IPS DF 4.7 (cell line): ENCODE data around the gene NDUFA12.
"Not testable (repeated sequence)": the region's sequence is repeated elsewhere in the genome, so short reads cannot be mapped to it uniquely, and the experiment has no call there.

ENCODE experiments used
- DNase-seq: peaks from one replicate; pipeline ENCODE4 v3.0.0-alpha.2; 2013; ENCODE audit warnings: low spot score; ENCODE audit errors: extremely low read depth

NDUFA12 gene

GRCh38 chr12:95003213-95003920, at the start of gene NDUFA12:
TSS of gene NDUFA12 (minus strand) at chr12:95003697. CDS start at chr12:95003680, 17 bp downstream.
- DNase-seq, result peak; percentile 90

GRCh38 chr12:95051241-95051640, 47.7 kb upstream of the NDUFA12 start:
- DNase-seq, result no peak

GRCh38 chr12:95037906-95038305, 34.4 kb upstream of the NDUFA12 start:
- no peak for DNase-seq

- no peak for DNase-seq
Observed at GRCh38 chr12:95034750-95035149, 31.3 kb upstream of the NDUFA12 start.

DNA sequence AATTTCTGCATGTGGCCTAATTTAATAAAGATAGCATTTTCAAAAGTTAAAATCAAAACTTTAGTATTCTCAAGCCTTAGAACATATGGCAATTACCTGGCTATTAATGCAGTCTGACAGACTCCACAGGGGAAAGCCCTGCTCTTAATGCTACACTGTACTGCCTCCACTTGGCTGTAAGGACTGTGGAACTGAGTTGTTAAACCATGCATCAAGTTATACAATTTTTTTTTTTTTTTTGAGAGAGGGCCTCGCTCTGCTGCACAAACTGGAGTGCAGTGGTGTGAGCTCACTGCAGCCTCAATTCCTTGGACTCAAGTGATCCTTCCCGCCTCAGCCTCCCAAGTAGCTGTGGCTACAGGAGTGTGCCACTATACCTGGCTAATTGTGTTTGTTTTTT, 19.0 kb upstream of the NDUFA12 start:
- no peak for DNase-seq

DNA sequence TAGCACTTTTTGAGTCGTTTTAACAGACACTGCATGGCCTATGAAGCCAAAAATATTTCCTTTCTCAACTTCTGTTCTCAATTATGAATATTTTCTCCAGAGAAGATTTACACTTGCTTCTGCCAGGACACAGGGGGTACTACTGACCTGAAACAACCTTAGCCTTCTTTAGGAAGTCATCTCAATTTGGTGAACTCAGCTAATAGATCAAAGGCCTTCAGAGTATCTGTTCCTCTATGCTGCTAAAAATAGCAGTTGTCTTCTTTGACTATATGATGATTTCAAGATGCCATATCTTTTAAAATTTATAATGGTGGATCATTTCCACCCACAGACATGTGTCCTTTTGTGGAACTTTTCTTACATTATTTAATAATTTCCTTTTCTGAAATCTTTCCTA, 14.0 kb upstream of the NDUFA12 start:
- DNase-seq, result no peak

DNA sequence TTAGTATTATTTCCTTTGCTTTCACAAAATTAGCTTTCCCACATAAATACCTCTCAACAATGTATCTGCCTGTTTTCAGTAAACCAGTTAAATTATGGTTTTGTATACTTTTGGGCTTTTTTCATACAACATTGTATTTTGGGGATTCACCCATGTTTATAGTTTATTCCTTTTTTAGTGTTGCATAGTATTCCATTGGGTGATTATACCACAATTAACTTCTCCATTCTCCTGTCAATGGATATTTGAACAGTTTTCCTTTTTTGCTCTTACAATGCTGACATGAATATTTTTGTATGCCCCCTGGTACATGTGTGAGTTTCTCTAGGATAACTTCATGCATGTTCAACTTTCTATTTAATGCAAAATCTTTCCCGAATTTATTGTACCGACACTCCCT, 12.6 kb upstream of the NDUFA12 start:
- DNase-seq, result no peak

- no peak for DNase-seq
Observed at GRCh38 chr12:95014554-95014953, 11.1 kb upstream of the NDUFA12 start.

GRCh38 chr12:95006206-95006605, 2.7 kb upstream of the NDUFA12 start:
- DNase-seq, result no peak

DNA sequence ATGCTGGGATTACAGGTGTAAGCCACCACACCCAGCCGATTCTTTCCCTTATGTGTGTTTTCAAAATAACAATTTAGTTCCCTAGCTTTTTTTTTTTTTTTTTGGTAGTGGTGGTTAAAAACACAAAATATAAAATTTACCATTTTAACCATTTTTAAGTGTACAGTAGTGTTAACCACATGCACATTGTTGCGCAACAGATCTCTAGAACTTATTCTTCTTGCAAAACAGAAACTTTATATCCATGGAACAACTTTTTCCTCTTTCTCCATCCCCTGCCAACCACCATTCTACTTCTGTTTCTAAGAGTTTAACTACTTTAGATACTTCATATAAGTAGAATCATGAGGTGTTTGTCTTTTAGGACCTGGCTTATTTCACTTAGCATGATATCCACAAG, 1.1 kb upstream of the NDUFA12 start:
- no peak for DNase-seq

- no peak for DNase-seq
Observed at GRCh38 chr12:95003921-95004272, 400 bp upstream of the NDUFA12 start.

DNA sequence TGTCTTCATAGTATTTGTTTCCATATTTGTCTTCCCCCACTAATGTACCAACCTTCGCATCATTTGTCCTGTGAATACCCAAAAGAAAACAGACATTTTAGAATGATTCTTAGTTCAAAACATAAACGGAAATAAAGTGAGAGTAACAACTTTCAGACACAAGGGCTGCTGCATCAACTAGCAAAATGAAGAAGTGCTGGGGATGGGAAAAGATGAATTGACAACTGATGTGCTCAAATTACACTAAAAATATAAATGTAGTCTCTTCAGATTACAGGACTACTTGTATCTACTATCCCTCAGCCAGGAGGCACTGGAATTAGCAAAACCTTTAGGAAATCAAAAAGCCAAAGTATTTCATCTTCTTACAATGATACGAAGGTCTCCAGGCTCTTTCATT, 743 bp downstream of the NDUFA12 start:
- no peak for DNase-seq

GRCh38 chr12:94998326-94998725, 5.2 kb downstream of the NDUFA12 start:
- DNase-seq, result no peak

- DNase-seq, result no peak
Observed at GRCh38 chr12:94997726-94998125, 5.8 kb downstream of the NDUFA12 start.

DNA sequence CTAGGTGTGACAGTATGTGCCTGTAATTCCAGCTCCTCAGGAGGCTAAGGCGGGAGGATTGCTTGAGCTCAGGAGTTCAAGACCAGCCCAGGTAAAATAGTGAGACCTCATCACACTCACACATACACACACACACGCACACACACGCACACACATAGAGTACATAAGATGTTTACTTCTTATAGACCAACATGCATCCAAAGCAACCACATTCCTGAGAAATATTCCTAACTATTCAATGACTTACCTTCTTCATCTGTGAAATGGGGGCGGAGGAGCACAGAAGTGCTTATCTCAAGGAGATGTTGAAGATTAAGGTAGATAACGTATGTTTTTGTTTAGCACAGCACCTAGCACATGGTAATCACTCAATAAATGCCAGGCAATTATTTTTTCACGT, 6.4 kb downstream of the NDUFA12 start:
- no peak for DNase-seq

- DNase-seq, result no peak
Observed at GRCh38 chr12:94994312-94994711, 9.2 kb downstream of the NDUFA12 start.

GRCh38 chr12:94993855-94994254, 9.6 kb downstream of the NDUFA12 start:
- not testable (repeated sequence) for DNase-seq

DNA sequence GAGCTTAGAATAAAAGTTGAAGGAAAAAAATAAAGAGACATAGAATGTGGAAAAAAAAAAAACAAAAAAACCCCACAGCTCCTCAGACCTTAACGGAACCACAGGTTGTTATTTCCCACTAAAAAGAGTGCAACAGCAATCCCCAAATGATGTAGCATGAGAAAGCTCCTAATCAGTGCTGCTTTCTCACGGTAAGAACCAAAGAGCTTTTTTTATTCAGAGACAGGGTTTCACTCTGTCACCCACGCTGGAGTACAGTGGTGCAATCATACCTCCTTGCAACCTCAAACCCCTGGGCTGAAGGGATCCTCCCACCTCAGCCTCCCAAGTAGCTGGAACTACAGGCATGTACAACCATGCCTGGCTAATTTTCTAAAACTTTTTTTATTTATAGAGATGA, 13.3 kb downstream of the NDUFA12 start:
- DNase-seq, result no peak

DNA sequence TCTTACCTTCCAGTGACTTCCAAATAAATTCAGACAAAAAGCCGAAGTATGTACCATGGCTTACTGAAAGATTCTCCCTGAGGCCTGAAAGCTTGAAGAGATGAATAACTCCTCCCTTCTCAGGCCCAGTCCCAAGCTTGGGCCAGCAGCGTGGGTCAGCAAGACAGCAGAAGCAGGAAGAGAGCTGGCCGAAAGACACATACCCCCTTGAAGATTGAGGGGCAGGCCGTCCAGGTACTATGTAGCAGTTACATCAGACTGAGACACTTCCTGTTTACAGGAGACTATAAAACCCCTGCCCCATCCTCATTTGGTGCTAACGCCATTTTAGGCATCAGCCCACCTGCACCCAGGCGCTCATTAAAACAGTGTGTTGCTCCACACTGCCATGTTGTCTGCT, 15.0 kb downstream of the NDUFA12 start:
- no peak for DNase-seq

DNA sequence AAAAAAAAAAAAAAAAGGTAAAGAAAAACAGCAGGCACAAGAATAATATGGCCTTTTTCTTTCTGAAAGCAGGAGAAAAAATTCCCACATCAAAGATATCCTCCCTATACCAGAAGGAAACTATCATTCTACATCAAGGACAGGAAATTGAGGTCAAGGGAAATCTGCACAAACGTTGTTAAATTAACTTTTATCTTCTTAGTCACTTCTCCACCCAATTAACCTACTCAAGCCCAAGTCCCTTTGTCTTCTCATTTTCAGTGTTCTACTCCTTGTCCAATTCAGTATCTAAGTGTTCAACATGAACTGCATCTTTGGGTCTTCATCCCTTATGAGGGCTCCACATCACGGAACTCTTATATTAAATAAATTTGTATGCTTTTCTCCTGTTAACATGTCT, 15.7 kb downstream of the NDUFA12 start:
- DNase-seq, result no peak

- no peak for DNase-seq
Observed at GRCh38 chr12:94987076-94987669, 16.3 kb downstream of the NDUFA12 start.

- not testable (repeated sequence) for DNase-seq
Observed at GRCh38 chr12:94985099-94985498, 18.4 kb downstream of the NDUFA12 start.

DNA sequence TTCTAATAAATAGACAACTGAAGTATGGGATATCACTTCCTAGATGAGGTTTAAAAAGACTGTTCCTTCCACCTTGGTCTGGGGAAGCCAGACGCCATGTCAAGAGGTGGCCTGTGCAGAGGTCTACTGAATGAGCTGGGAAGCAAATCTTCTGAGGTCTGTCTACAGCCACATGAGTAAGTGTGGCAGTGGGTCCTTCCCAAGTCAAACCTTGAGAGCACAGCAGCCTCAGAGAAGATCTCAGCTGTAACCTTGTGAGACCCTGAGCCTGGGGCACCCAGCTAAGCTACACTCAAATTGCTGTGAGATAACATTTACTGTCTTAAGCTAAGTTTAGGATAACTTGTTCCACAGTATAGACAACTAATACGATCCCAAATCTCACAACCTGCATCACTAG, 20.2 kb downstream of the NDUFA12 start:
- DNase-seq, result no peak
